ENCODE data around the gene CENPS.
"Not testable (repeated sequence)": the region's sequence is repeated elsewhere in the genome, so short reads cannot be mapped to it uniquely, and the experiment has no call there.

The CENPS gene

DNA sequence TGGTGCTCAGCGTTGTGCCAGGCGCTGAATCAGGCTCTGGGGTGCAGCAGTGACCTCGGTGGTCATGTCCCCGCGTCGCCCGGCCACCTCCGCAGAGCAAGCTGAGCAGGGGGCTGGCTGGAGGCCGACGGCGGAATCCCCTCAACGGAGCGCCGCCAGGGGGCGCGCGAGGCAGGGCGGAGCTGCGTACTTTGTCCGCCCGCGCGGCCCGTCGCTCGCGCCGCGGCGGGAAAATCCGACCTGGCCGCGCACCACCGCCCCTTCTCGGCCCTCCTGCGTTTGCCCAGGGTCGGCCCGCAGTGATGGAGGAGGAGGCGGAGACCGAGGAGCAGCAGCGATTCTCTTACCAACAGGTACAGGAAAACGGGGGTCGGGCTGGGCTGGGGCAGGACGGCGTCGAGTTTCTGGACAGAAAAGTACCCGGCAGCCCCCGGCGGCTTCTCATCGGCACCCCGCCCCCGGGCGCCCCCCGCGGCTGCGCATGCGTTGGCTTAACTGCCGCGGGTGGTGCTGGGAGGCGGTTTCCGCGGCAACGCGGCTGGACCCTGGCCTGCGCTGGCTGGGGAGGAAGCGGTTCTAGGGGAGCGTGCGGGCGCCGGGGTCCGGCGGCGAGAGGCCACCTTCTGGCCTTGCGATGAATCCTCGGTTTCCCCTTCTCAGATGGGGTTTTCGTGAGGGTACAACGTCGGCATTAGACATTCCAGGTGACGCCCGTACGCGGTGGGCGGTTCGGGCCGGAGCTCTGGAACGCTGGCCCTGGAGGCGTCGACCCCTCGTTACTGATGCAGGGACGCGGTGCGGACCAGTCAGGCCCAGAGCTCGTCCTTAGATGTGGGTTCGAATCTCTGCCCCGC is at the start of gene CENPS:
CENPS (plus strand) TSS at position 218 of the 854 bp plus-strand sequence; CDS start at position 303, 85 bp downstream.
- DNase-seq (ENCODE audit: low spot score) = peak; percentile 86

DNA sequence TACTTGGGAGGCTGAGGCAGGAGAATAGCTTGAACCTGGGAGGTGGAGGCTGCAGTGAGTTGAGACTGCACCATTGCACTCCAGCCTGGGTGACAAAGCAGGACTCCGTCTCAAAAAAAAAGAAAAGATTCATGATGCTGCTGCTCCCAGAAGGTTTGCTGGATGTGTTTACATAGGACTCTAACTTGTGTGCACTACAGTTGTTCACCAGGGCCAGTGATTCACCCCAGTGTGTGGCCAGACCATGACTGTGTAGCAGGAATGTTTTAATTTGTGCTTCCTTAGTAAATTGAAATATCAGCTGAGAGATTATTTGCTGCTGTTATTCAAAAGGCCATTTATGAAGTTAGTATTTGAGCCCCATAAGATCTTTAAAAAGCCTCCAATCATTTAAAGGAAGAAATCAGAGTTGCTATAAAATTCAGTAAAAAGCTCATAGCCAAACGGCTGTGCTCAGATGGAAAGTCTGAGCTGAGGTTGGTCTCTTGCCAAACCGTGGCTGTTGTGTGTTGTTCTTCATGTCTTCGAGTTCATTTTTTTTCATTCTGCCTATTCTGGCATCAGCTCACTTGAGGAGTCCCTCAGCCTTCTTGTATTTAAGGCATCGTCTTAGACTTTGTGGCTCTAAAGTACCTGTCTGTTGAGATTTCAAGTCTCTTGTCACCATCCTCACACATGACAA is 49.5 kb upstream of the CENPS start:
- DNase-seq (ENCODE audit: low spot score) = peak; percentile 20

GRCh38 chr1:10383630-10384029 is 46.6 kb upstream of the CENPS start:
- DNase-seq (ENCODE audit: low spot score) = no peak

DNA sequence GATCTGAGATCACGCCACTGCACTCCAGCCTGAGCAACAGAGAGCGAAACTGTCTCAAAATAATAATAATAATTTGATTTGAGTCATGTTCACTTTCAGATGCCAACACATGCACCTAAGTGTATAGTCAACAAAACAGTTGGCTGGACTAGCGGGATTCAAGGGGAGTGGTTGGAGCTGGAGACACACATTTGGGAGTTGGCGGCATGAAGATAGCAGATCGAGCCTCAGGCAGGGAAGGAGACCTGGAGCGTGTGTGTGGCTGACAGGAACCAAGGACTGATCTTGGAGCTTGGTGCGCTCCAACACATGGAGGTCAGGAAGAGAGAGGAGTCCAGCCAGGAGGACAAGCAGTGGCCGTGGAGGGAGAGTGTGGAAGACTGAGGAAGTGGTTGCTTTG is 46.0 kb upstream of the CENPS start:
- no peak for DNase-seq (ENCODE audit: low spot score)

- no peak for DNase-seq (ENCODE audit: low spot score)
These were observed 43.2 kb upstream of the CENPS start for GRCh38 chr1:10386761-10387676.

DNA sequence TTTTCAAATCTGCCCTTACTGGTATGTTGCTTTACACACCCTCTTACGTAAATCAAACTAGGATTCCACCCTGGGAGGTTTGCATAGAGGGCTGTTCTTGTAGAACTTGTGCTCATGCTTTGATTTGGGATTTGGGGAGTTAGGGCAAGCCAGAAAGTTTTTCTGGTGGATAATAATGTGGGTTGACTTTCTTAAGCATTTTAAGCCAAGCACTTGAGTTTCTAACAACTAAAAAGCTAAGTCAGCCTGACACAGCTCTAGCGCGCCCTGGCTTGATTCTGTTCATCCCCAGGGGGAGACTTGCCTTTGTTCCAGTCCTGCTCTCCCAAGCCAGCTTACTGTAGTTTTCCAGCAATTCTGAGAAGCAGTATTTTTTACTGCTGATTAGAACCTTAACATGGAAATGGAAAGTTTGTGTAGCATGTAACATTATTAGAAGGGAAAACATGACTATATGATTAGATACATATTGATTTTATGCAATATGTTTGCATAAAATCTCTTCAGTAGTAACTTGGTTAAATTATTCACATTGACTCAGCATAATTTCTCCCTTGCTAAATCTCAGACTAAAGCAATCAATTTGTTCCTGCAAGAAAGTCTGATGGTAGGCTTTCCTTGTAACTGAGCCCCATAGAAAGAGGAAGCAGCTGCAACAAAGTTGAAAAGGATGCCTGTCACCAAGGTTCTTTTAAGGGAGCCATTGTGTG is 42.4 kb upstream of the CENPS start:
- peak; percentile 27 for DNase-seq (ENCODE audit: low spot score)

- no peak for DNase-seq (ENCODE audit: low spot score)
These were observed 41.9 kb upstream of the CENPS start for GRCh38 chr1:10388387-10388715.

DNA sequence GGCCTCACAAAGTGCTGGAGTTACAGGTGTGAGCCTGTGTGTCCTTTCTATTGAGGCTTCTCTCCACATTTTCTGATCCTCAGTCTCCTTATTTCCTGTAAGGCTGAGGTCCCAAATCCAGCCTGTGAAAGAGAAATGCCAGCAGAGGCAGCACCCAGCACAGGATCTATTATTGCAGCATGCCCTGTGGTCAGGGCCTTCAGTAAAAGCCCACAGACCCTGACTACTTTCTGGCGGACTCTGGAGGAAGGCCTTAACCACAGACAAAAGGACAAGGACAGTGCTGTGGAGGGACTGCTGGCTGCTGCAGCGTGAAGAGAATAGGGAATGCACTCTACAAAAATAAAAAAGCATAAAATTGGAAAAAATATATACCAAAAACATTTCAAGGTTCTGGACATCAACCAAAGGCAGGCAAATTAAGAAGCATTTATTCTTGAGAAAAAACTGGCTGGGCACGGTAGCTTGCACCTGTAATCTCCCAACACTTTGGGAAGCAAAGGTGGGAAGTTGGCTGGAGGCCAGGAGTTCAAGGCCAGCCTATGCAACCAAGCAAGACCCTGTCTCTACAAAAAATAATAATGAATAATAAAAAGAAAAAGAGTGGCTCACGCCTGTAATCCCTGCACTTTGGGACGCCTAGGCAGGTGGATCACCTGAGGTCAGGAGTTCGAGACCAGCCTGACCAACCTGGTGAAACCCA is 40.8 kb upstream of the CENPS start:
- no peak for DNase-seq (ENCODE audit: low spot score)

DNA sequence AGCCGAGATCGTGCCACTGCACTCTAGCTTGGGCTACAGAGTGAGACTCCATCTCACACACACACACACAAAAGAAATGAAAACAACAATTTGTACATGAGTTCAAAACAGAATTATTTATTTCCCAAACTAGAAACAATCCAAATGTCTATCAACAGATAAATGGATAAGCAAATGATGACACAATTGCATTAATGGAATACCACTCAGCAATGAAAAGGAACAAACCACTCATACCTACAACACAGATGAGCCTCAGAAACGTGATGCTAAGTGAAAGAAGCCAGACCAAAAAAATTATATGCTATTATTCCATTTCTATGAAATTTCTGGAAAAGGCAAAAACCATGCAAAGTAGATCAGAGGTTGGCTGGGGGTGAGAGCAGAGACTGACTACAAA is 33.4 kb upstream of the CENPS start:
- DNase-seq (ENCODE audit: low spot score) = no peak

- no peak for DNase-seq (ENCODE audit: low spot score)
These were observed 31.9 kb upstream of the CENPS start for GRCh38 chr1:10398278-10398733.

DNA sequence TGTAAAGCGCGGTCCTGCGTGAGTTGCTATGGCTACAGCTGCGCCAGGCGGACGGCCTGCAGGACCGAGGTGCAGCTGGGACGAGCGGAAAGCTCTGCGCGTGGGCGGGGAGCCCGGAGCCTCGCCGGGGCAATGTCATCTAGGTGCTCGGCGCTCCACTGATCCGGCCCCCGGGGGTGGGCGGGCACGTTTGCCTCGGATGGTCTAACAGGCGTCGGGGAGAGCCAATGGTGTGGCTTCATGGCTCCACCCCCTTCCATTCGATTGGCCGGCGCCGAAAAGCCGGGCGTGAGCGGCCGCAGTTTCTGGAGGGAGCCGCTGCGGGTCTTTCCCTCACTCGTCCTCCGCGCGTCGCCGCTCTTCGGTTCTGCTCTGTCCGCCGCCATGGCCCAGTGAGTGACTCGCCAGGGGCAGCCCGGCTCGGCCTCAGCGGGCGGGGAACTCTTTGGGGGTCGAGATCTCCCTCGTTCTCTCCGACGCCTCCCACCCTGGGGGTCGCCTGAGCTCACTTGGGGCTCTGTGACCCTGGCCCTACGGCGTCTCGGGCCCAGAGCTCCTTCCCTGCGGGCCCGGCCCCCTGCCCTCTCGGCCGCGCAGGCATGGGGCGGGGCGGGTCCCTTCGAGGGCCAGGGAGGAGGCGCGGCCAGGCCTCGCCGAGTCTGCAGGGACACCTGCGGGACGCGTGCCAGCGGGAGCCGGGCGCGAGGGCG is 31.3 kb upstream of the CENPS start, which contains the start of gene PGD:
PGD (plus strand) TSS at position 331 of the 710 bp plus-strand sequence; CDS start at position 385, 54 bp downstream.
- DNase-seq (ENCODE audit: low spot score) = peak; percentile 98

DNA sequence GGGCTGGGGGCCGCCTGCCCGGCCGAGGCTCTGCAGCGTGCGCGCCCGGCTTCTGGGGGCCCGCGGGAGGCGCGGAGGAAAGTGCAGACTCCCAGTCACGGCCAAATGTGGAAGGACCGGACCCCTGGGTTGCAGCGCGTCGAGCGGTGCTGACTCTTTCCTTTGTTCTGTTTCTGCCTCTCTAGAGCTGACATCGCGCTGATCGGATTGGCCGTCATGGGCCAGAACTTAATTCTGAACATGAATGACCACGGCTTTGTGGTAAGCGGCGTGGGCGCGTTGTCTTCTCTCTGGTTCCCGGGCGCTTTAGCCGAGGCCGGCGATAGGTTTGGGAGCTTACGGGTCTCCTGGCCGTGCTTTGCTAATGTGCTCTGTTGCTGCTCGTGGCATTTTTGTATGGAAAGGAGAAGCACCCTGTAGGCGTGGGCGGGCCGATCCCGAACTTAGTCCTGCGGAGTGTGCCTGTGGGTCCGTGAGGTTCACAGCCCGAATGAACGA is 30.7 kb upstream of the CENPS start:
- DNase-seq (ENCODE audit: low spot score) = no peak

DNA sequence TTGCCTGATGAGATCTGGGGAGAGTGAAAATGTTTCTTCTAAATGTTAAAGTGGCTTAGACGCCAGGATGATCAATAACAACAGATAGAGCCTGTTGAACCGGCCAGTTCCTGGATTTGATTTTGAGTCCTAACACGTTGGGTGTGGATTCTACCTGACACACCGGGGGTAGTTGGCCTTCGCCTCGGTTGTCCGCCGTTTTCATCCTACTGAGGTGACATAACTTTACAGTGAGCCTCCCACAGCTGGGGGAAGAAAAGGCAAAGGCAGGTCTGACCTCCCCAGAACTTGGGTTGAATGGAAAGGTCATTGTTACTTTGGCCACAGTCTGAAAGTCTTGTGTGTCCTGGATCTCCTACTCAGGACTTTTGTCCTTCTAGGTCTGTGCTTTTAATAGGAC is 30.2 kb upstream of the CENPS start:
- no peak for DNase-seq (ENCODE audit: low spot score)

DNA sequence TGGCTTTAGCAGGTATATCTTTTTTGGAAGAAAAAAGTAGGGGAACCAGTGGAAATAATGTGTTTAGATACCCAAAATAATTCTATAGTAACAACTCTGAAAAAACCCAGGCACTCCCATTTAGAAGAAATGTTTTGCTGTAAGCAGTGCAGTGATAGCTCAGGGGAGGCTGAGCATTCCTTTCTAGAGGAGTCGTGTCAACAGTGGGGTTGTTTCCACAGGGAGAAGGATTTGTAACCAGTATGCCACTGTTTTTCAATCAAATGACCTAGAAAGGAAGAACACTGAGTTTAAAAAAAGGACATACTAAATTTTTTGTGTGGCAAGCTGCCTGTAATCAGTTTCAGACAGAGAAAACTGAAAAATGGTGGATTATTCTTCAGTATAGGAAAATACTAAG is 29.0 kb upstream of the CENPS start:
- DNase-seq (ENCODE audit: low spot score) = no peak

- no peak for DNase-seq (ENCODE audit: low spot score)
These were observed 27.4 kb upstream of the CENPS start for GRCh38 chr1:10402729-10403274.

GRCh38 chr1:10407201-10407600 is 23.0 kb upstream of the CENPS start:
- DNase-seq (ENCODE audit: low spot score) = no peak

DNA sequence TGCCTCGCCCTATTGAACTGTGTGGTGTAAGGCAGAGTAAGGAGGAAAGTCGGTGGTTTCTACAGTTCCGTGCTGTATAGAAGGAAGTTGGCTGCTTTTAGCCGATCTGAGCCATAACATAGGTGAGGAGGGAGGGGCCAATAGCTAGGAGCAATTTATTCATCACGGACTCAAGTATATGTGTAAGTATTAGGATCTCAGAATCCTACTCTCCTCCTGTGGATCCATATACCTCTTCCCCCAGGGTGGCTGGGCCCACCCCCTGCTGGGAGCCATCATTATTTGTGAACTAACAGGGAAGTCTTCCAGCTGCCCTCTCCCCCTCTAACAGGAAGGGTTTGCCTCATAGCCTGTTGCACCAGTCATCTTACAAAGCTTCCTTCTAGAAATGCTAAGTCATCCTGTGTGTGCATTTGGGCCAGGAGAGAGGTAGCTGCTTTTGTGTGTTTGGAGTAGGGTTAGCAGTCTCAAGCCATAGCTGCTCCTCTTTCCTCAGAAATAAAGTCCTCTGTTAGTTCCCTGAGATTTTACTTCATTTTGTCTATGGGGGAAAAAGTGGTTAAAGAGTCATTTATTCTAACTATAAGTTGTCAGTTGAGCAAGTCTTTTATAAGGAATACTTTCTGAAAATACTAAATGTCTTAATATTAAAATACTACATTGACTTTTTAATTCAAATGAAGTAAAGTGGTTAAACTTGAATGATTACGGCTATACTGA is 14.9 kb upstream of the CENPS start:
- DNase-seq (ENCODE audit: low spot score) = no peak

- not testable (repeated sequence) for DNase-seq (ENCODE audit: low spot score)
These were observed 14.3 kb upstream of the CENPS start for GRCh38 chr1:10415967-10416366.

- not testable (repeated sequence) for DNase-seq (ENCODE audit: low spot score)
These were observed 11.5 kb upstream of the CENPS start for GRCh38 chr1:10418741-10419140.

Measured in putamen (tissue), 1 donor.